ENCODE measurements around the gene DDX56. TPM values are rescaled to one million over a fixed set of nuclear protein-coding genes. Genes with fewer than 3 reads are reported as not detected.

The DDX56 gene
- total and polyA plus RNA-seq, 2 donors from 2014 or later: 62.0 to 83.6 TPM

DNA sequence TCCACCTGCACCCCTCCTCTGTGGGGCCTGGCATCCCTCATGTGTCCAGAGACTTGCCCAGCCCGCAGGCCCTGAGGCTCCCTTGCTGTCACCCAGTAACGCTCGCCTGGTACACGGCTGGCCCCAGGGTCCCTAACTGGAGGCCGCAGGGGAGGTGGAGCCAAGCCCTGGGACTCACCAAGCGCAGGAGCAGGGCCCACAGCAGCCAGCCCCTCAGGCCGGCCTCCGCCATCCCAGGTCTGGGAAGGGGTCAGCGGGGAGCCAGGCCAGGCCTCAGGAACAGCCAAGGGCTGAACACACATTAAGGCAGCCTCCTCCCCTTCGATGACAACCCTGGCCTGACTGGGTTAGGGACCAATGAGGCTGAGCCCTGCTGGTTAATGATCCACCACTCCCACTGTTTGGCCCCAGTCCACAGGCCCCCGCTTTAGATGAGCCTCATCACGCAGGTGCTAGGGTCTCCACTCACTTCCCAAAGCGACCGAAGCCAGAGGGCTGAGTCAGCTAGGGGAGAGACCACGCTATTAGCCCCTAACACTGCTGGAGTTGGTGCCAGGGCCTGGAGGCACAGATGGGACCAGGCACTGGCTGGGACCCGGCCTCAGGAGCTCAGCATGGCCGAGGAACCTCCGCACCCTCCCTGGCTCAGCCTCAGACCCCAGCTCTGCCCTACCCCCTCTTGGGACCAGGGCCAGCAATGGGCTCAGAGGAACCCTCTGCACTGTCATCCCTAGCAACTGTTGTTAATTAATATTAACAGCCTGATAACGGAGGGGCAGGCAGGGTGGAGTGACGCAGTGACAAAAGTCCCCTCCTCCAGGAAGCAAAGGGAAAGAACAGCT lies 32.5 kb downstream of the DDX56 start, which contains the start of gene NPC1L1:
Gene NPC1L1, minus strand, starts transcription at position 303 of the 842 bp plus-strand sequence. Its CDS starts 71 bp downstream, at position 232.
- no peaks in the 10 kb centered on the region for H3K27me3 ChIP-seq (ENCODE audit: control insufficient read depth, insufficient read depth, low read length)
- peak in 4 of 5 donors; percentile 39 to 70 (median 52) for DNase-seq
- no peaks in the 10 kb centered on the region for H3K9me3 ChIP-seq (ENCODE audit: control insufficient read depth in 2 of 3, insufficient read depth in 1 of 3, low read length in 3 of 3)
- intact Hi-C loops (cut with DNase I): no loop called here
- FAIRE-seq: no peak
- no peak within 1 kb of the TSS for H3K9ac ChIP-seq (ENCODE audit: low read length in 3 of 3)
- H3K27ac ChIP-seq (ENCODE audit: low read depth in 2 of 2, low read length in 2 of 2): no peak within 1 kb of the TSS
- no peaks in the 10 kb centered on the region for H3K4me1 ChIP-seq (ENCODE audit: control insufficient read depth in 2 of 3, insufficient read depth in 2 of 3, low read depth in 1 of 3, low read length in 3 of 3)
- TF ChIP-seq, protein P1, sequence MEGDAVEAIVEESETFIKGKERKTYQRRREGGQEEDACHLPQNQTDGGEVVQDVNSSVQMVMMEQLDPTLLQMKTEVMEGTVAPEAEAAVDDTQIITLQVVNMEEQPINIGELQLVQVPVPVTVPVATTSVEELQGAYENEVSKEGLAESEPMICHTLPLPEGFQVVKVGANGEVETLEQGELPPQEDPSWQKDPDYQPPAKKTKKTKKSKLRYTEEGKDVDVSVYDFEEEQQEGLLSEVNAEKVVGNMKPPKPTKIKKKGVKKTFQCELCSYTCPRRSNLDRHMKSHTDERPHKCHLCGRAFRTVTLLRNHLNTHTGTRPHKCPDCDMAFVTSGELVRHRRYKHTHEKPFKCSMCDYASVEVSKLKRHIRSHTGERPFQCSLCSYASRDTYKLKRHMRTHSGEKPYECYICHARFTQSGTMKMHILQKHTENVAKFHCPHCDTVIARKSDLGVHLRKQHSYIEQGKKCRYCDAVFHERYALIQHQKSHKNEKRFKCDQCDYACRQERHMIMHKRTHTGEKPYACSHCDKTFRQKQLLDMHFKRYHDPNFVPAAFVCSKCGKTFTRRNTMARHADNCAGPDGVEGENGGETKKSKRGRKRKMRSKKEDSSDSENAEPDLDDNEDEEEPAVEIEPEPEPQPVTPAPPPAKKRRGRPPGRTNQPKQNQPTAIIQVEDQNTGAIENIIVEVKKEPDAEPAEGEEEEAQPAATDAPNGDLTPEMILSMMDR (IDR thresholded peaks at IDR 0.05; ENCODE audit: borderline replicate concordance, extremely low read depth, insufficient read depth): no peak
- no peaks in the 10 kb centered on the region for H3K36me3 ChIP-seq (ENCODE audit: control insufficient read depth in 2 of 3, insufficient read depth in 3 of 3, low read length in 3 of 3)
- no peak within 1 kb of the TSS for H3K4me3 ChIP-seq (ENCODE audit: low read length in 3 of 3)

DNA sequence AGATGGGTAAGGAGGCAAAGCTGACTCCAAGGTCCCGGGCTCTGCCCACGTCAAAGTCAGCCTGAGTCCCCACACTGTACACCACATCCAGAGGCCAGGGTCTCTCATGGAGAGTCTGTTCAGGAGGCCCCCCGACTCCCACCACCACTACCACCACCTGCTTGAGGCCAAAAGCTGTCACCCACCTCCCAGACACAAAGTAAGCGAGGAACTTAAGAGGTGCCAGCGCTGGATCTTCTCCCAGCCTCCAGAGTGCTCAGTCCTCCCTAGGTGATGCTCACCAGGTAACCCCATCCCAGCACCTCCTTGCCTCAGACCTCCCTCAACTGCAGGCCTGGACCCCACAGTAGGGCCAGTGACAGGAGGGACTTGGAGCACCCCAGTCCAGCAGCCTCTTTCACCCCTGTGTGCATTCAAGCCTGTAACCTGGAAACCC lies 33.1 kb downstream of the DDX56 start:
- no peaks in the 10 kb centered on the region for H3K36me3 ChIP-seq (ENCODE audit: control insufficient read depth in 2 of 3, insufficient read depth in 3 of 3, low read length in 3 of 3)
- H3K4me1 ChIP-seq (ENCODE audit: control insufficient read depth in 2 of 3, insufficient read depth in 2 of 3, low read depth in 1 of 3, low read length in 3 of 3): no peaks in the 10 kb centered on the region
- no peak overlapping the region for H3K27ac ChIP-seq (ENCODE audit: low read depth in 2 of 2, low read length in 2 of 2)
- intact Hi-C loops (cut with DNase I): no loop called here
- no peak for DNase-seq
- no peak for FAIRE-seq
- H3K27me3 ChIP-seq (ENCODE audit: control insufficient read depth, insufficient read depth, low read length): no peaks in the 10 kb centered on the region
- no peak overlapping the region for H3K4me3 ChIP-seq (ENCODE audit: low read length in 3 of 3)
- TF ChIP-seq, protein P1 (IDR thresholded peaks at IDR 0.05; ENCODE audit: borderline replicate concordance, extremely low read depth, insufficient read depth): no peak
- H3K9ac ChIP-seq (ENCODE audit: low read length in 3 of 3): no peak overlapping the region
- no peaks in the 10 kb centered on the region for H3K9me3 ChIP-seq (ENCODE audit: control insufficient read depth in 2 of 3, insufficient read depth in 1 of 3, low read length in 3 of 3)

DNA sequence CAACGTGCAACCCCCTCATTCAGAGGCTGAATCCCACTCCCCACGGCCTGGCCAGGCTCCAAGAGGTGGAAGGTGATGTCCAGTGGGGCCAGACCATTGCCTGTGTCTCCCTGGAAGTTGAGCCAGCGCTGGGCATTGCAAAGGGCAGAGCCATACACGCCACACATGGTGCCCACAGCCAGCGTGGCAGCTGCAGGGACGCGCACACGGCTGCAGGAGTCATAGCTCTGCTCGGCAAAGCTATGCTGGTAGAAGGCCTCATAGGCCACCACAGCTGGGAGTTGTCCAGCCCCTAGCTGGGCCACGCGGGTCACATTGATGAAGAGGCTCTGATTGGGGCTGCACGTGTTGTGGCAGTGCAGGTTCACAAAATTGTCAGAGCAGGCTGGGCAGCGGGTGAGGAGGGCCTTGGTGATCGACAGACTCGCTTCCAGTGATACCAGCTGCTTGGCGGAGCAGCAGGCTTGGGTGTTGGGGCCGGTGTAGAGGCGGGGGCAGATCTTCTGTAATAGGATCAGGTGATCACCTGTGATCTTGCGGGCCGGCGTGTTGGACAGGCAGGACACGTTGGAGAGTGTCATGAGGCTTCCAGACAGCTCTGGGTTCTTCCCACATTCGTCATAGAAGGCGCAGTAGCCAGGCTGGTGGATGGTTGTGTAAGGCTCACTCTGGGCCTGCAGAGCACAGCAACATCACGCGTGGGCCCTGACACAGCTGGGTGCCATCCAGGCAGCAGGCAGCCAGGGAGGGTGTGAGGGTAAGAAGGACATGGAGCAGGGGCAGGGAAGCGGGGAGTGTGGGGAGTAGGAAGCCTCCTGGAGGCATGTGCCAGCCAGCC lies 33.8 kb downstream of the DDX56 start:
- FAIRE-seq (no peak), DNase-seq (no peak)
- intact Hi-C loops (cut with DNase I): no loop called here
- Histone ChIP-seq H3K4me1 (ENCODE audit: control insufficient read depth in 2 of 3, insufficient read depth in 2 of 3, low read depth in 1 of 3, low read length in 3 of 3) (no peaks in the 10 kb centered on the region), H3K9ac (ENCODE audit: low read length in 3 of 3) (no peak overlapping the region), H3K9me3 (ENCODE audit: control insufficient read depth in 2 of 3, insufficient read depth in 1 of 3, low read length in 3 of 3) (no peaks in the 10 kb centered on the region), H3K4me3 (ENCODE audit: low read length in 3 of 3) (no peak overlapping the region), H3K36me3 (ENCODE audit: control insufficient read depth in 2 of 3, insufficient read depth in 3 of 3, low read length in 3 of 3) (no peaks in the 10 kb centered on the region), H3K27ac (ENCODE audit: low read depth in 2 of 2, low read length in 2 of 2) (no peak overlapping the region), H3K27me3 (ENCODE audit: control insufficient read depth, insufficient read depth, low read length) (no peaks in the 10 kb centered on the region)
- TF ChIP-seq, protein P1 (IDR thresholded peaks at IDR 0.05; ENCODE audit: borderline replicate concordance, extremely low read depth, insufficient read depth): no peak

Measured in kidney (tissue), 14 donors.